ENCODE results near the gene SGPP2.
"Not testable (repeated sequence)": the region's sequence is repeated elsewhere in the genome, so short reads cannot be mapped to it uniquely, and the experiment has no call there.

The SGPP2 gene

GRCh38 chr2:222424276-222424728, at the start of gene SGPP2:
Gene SGPP2 (plus strand): TSS chr2:222424543. CDS start chr2:222424603, 60 bp downstream.
- peak in 1 of 4 experiments; percentile 12 for DNase-seq

GRCh38 chr2:222375798-222376197, 48.5 kb upstream of the SGPP2 start:
- DNase-seq: no peak

- no peak for DNase-seq
These were observed 43.9 kb upstream of the SGPP2 start for GRCh38 chr2:222380456-222380855.

DNA sequence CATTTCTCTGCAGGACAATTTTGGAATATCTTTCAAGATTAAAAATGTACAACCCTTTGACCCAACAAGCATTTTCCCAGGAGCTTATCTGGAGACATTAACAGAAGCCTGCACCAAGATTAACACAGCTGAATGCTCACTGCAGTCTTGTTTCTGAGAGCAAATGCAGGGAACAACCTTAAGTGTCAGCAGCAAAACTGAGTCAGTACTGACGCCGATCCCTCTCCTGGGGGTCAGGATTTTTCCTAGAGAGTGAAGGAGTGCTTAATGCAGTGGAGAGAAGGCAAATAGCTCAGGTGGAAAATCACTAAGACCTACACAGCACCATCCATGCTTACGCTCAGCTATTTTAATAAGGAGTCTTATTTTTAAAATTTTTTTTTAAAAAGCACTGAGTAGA, 42.8 kb upstream of the SGPP2 start:
- DNase-seq: no peak

GRCh38 chr2:222383255-222383654, 41.1 kb upstream of the SGPP2 start:
- DNase-seq: no peak

DNA sequence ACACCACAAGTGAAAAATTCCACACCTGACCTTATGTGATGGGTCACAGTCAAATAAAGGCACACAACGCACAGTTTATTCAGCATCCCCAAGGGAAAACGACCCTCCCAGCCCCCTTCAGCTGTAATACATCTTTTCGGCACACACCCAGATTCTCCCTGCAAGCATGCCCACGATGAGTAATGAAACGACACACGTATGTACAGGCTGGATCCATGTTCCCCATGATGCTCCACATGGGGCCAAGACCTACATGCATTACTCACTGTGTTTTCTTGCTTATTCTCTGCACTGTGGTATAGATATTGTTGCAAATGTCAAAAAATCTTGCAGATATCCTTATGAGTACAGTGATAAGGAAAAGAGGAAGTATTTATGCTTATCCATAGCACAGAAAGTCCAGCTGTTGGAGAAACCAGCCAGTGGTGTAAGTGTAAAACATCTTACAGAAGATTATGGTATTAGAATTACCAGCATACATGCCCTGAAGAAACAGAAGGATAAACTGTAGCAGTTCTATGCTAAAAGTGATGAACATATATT, 32.5 kb upstream of the SGPP2 start:
- DNase-seq: no peak

DNA sequence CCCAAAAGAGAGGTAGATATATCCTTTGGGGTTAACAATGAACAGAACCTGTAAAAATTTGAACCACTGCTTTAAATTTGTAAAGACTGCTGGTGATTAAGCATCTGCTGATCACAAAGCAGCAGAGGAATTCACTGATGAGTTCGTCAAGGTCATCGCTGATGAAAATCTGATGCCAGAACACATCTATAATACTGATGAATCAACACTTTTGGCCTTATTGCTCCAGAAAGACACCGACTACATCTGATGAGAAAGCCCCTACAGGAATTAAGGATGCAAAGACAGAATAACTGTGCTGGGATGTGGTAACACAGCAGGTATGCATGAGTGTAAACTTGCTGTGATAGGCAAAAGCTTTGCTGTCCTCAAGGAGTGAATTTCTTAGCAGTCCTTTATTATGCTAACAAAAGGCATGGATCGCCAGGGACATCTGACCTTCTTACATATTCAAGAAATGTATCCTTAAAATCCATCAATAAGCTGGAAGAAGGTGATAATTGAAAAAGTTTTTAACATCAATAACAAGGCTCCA, 30.5 kb upstream of the SGPP2 start:
- DNase-seq: no peak

- DNase-seq: no peak
These were observed 25.9 kb upstream of the SGPP2 start for GRCh38 chr2:222398446-222398885.

DNA sequence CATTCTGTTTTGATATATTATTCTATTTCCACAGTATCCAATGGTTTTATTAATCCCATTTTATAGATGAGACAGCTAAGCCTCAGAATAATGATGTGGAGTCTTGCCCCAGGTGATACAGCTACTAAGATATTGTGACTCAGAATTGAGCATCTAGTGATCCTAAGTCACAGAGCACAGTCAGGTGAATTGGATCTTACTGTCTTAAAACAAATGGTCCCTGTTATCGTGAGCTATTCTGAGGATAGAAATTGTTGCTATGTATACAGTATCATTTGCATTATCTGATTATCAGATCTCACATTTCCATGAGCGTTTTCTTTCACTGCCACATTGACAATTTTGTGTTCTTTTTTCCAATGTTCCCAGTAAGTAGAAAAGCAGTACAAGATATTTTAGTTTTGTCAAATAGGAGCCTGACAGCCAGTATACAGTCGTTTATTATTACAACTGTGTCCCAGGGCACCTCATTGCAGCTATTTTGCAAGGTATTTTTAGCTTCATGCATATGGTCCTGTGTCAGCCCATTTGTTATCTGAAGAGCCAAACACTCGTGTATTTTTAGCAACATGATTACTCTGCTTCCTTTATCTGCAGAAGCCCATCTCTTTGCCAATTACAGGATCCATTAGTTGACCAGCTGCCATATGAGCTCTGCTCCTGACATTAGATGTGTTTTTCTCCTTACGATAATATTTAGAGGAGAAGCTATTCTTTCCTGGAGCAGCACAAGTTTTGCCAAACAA, 25.1 kb upstream of the SGPP2 start:
- no peak for DNase-seq

DNA sequence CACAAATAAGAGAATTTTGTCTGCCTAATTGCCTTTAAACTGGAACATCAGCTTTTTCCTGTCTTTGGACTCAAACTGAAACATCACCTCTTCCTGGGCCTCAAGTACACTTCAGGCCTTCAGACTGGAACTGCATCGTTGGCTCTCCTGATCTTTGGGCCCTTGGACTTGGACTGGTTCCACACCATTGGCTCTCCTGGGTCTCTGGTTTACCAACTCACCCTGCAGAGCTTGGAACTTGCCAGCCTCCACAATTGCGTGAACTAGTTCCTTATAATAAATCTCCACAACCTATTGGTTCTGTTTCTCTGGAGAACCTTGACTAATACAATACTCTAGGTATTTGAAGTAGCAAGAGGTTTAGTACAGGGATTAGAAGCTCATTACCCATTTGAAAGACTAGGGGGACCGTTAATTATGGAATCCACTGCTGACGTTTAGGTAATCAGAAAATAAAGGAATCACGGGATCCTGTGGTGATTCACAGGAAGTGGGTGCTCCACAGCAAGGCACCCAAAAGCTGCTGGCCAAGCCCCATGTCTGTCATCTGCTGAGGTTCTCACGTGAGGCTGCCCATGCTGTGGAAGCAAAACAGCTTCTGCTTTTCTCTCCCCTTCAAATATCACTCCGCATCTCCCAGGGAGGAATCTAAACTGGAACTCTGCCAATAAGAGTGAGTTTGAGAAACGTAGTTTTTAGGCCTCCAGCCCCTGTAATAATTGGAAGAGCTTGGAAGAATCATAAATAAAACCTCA, 20.0 kb upstream of the SGPP2 start:
- DNase-seq: no peak

- DNase-seq: no peak
These were observed 15.7 kb upstream of the SGPP2 start for GRCh38 chr2:222408684-222409083.

GRCh38 chr2:222410534-222410933, 13.8 kb upstream of the SGPP2 start:
- DNase-seq: no peak

- not testable (repeated sequence) for DNase-seq
These were observed 12.0 kb upstream of the SGPP2 start for GRCh38 chr2:222412334-222412733.

- DNase-seq: no peak
These were observed 10.9 kb upstream of the SGPP2 start for GRCh38 chr2:222413295-222413911.

- no peak for DNase-seq
These were observed 5.6 kb upstream of the SGPP2 start for GRCh38 chr2:222418739-222419138.

DNA sequence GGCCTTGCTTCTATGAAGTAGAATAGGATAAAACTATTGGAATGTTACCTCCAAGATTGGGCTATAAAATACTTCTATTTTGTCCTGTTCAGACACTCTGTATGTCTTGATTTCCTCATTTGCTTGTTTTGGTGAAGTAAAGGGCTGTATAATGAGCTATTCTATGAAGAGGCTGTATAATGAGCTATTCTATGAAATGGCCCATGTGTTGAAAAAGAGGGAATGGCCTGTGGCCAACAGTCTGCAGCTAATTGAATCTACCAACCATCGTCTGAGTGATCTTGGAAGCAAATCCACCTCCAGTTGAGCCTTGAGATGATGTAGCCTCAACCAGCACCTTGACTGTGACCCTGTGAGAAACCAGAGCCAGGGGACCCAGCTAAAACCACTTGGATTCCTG, 3.8 kb upstream of the SGPP2 start:
- no peak for DNase-seq

DNA sequence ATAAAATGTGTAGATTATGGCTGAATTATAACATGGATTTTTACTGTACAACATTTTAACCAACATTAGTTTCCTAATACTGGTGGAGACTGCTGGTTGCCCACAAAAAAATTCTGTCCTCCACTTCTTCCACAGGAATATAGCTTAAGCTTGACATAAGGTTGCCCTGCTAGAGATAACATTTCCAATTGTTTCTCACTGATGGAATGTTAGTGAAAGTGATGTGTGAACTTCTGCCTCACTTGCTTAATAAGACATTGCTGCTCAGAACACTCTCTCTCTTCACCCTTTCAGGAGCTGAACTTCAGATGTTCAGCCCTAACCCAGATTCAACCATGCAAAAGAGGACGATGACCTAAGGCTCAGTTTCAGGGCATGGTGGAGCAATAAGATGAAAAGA, 2.7 kb upstream of the SGPP2 start:
- DNase-seq: no peak

DNA sequence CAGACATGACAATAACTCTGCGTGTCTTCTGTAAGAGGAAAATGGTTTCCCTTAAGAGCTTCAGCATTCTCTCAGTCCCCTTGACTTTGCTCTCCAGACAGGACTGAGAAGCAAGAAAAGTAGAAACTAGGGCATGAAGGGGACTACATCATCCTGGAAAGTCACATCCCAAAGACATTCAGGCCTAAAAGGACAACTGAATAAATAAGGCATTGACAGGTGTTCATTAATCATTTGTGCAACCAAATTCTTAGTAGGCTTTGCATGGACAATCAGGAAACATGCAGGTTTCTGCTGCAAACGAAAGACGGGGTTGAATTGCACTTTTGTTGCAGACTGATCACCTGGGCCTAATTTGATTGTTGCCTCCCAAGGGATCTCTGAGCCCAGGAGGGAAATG, 1.2 kb upstream of the SGPP2 start:
- no peak for DNase-seq

- peak in 2 of 4 experiments; percentile 12 to 14 for DNase-seq
These were observed 589 bp upstream of the SGPP2 start for GRCh38 chr2:222423632-222424275.

DNA sequence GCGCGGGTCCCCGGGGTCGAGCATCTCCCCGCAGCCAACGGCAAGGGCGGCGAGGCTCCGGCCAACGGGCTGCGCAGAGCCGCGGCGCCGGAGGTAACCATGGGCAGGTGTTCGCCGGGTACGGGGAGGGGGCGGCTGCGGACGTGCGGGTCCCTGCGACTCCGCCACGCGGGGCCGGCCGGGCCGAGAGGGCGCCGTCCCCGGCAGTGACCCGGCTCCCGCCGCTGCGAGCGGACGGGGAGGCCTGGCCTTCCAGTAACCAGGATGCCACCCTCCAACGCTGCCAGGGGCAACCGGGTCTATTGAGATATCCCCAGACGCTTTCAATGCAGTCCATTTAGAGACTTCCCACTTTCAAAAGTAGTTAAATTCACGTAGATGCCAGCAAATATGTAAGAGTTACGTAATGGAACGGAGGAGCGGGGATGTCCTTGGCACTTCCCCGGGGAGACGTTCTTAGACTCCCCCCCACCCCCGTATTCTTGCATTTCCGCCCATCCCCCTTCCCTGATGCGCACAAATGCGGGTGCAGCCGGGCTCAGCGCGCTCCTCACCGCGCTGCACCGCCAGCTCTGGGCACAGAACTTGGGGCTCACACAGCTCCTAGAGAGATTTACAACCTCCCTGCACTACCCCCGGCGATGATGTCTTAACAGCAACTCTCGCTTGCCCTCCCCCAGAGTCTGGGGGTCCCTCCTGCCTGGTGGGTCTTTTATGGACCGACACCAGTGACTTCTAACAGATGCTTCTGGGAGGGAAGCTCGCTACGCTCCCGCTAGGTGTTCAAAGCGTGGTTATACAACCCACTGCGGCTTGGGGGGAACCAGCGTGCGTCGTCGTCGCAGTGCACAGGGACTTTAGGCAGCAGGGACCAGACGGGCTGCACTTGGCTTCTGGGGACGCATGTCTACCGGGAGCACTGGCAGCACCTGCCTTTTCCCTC, 657 bp downstream of the SGPP2 start:
- peak in 2 of 4 experiments; percentile 18 for DNase-seq

- no peak for DNase-seq
These were observed 3.4 kb downstream of the SGPP2 start for GRCh38 chr2:222427646-222428301.
